HG03575 (cell line): Measurements from ENCODE around the gene NOL3.

Experiments
- ATAC-seq: cut with Tn5 transposase; IDR thresholded peaks from one replicate; pipeline ENCODE4 v1.9.1; 2021; ENCODE audit not compliant: unreplicated experiment, insufficient number of reproducible peaks, low FRiP score; ENCODE audit errors: extremely low read depth

NOL3 gene

DNA sequence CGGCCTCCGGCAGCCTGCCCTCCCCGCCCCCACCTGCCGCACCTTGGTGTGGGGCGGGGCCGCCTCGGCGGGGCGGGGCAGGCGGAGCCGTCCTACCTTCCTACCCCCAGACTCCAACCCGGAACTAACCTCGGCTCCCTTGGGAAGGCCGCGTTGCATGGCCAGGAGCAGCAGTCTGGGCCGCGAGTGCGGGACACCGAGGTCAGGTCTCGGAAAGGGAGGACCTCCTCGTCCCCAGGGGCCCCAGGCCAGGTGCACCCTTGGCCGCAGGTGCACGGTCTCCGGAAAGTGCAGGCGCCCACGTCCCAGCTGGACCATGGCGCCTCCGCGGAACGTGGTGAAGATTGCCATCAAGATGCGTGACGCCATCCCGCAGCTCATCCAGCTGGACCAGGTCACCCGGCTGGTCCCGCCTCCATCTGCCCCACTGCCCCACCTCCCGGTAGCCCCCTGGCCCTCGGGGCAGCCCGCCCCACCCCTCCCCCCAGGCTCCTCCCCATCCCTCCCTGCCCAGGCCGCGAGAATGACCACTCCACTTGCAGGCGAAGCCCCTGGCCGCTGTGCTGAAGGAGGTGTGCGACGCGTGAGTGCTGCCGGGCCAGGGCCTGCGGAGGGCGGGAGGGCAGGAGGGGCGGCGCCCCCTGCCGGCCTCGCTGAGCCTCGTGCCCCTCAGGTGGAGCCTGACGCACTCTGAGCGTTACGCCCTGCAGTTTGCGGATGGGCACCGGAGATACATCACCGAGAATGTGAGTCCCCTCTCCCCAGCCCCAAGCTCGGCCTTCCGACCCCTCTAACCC is 28.9 kb downstream of the NOL3 start, which contains the start of gene ELMO3:
ELMO3 (plus strand) TSS at position 121 of the 797 bp plus-strand sequence; CDS start at position 317, 196 bp downstream.
- ATAC-seq = no peak

DNA sequence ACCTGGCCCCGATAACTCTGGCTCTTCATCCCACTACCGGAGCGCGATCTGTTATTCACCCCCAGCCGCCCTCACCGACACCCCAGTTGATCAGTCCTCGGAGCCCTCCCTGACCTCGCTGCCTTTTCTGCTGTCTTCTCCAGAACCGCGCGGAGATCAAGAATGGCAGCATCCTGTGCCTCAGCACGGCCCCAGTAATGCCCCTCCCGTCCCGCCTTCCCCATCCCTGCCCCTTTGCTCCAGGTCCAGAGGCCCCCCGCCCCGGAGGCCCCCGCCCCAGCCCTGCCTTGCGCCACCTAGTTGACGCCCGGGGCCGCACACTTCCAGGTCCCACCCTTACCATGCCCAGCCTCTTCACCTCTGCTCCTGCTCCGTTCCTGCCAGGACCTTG is 29.5 kb downstream of the NOL3 start:
- ATAC-seq = no peak

DNA sequence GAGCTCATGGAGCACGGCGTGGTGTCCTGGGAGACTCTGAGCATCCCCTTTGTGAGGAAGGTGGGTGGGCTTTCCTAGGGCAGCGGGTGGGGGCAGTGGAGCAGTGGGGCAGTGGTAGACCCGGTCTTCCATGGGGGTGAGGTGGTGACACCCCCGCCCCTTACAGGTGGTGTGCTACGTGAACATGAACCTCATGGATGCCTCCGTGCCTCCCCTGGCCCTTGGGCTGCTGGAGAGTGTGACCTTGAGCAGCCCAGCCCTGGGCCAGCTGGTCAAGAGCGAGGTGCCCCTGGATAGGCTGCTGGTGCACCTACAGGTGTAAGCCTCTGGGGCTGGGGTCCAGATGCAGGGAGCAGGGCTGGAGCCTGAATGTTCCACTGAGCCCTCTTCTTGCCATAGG is 30.2 kb downstream of the NOL3 start:
- ATAC-seq = no peak

GRCh38 chr16:67201411-67202345 is 31.3 kb downstream of the NOL3 start:
- ATAC-seq = no peak

DNA sequence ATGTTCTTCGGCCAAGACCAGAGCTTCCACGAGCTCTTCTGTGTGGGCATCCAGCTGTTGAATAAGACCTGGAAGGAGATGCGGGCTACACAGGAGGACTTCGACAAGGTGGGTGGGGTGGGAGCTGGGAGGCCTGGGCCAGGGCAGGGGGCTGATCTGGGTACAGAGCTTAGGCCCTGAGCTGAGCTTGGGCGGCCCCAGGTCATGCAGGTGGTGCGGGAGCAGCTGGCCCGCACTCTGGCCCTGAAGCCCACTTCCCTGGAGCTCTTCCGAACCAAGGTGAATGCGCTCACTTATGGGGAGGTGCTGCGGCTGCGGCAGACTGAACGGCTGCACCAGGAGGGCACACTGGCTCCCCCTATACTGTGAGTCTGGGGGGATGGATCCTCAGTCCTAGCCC is 32.1 kb downstream of the NOL3 start:
- ATAC-seq = no peak

GRCh38 chr16:67202956-67203493 is 32.7 kb downstream of the NOL3 start:
- no peak for ATAC-seq

- no peak for ATAC-seq
Measured at GRCh38 chr16:67204076-67204475, 33.7 kb downstream of the NOL3 start.

GRCh38 chr16:67206129-67206837 is 35.9 kb downstream of the NOL3 start:
- no peak for ATAC-seq

DNA sequence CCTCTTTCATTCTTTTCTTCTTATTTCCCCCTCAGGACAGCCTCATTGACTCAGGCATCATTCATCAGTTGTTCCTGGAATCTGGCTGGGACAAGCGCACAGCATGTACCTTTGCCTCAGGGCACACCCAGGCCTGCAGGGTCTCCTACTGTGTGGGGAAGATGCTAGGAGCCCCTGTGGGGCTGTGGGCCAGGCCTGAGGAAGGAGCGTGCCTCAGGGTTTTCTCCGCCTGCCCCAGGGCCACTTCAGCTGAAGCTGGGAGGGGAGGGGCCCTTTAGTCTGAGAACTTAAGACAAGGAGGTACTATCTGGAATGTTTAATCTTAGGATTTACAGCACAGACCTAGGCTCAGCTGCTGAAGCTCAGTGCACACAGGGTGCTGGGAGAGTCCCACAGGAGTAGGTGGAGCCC is 36.5 kb downstream of the NOL3 start:
- no peak for ATAC-seq

- ATAC-seq = no peak
Measured at GRCh38 chr16:67207249-67208091, 37.1 kb downstream of the NOL3 start.

GRCh38 chr16:67208154-67208896 is 38.0 kb downstream of the NOL3 start:
- no peak for ATAC-seq

GRCh38 chr16:67209565-67209964 is 39.2 kb downstream of the NOL3 start:
- ATAC-seq = no peak

DNA sequence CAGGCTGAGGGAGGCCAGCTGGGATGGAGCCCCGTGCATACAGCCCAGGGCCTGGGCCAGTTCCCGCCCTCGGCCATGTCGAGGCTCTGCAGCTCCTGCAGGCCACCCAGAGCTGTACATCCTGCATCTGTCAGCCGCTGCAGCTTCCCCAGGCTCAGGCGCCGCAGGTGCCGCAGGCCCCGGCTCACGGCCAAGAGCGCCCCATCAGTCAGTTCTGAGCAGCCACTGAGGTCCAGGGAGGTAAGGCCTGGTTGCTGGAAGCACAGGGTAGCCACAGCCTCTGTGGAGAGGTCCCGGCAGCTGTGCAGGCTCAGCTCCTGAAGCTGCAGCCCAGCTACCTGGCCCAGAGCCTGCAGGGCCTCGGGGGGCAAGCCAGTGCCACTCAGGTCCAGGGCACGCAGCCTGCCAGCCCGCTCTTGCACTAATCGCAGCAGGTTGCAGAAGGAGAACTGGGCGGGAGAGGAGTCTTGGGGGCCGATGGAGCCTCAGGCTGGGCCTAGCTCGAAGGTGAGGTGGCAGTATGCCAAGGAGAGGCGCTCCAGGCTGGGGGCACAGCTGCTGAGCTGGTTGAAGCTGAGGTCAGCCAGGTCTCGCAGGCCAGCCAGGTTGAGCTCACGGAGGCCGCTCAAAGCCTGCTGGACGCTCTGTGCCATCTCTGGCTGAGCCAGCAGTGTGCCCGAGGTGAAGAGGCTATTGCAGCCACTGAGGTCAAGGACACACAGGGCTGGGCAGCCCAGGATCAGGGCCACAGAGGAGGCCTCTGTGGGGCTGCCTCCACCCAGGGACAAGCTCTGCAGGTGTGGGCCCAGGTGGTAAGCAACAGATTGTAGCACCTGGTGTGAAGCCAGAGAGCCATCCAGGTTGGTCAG is 40.0 kb downstream of the NOL3 start:
- no peak for ATAC-seq

- ATAC-seq = no peak
Measured at GRCh38 chr16:67211674-67212073, 41.3 kb downstream of the NOL3 start.

DNA sequence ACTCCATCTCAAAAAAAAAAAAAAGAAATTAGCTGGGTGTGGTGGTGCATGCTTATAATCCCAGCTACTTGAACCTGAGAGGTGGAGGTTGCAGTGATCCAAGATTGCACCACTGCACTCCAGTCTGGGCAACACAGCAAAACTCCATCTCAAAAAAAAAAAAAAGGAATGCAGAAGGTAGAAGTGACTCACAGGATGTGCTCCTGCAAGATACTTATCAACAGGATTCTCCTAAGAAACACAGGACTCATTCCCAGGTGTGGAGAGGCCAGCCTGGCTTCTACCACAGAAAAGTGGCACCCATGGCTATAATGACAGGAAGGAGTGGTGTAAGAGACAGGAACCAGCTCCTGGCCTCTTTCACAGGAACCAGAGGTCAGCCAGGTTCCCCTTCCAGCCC is 42.4 kb downstream of the NOL3 start:
- ATAC-seq = no peak

DNA sequence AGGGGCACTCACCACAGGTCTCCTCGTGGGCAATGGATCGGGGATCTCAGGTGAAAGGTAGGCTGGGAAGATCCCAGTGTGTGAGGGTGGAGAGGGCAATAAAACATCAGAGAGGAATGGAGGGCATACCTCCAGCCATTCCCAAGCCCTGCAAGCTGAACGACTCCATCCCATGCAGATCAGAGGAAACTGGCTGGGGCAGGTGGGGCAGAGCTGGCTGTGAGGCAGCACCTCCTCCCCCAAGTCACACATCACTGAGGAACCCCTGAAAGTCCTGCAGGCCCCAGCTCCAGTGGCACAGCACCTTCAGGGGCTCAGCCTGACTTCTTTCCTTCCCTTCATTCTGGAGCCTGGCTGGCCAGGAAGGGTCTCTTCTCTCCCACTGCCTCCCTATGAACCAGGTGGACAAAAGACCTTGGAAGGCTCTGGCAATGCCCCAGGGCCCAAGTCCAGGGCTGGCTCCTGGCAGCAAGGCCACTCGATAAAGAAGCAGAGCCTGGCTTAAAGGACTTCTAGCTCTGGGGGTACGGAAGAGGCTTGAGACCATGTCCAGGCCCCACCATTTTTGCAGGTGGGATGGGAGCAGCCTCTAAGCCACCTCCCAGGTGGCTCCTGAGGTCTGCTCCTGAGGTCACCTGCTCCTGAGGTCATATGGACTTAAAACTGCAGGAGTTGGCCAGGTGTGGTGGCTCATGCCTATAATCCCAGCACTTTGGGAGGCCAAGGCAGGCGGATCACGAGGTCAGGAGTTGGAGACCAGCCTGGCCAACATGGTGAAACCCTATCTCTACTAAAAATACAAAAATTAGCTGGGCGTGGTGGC is 43.1 kb downstream of the NOL3 start:
- ATAC-seq = no peak
